Superior temporal gyrus (tissue), 1 donor: ENCODE results near the gene GPR15LG.
"Not testable (repeated sequence)": the region's sequence is repeated elsewhere in the genome, so short reads cannot be mapped to it uniquely, and the experiment has no call there.

Source experiments
- DNase-seq: peaks from one replicate; pipeline ENCODE4 v3.0.0-alpha.2; 2016; ENCODE audit errors: extremely low spot score

Gene GPR15LG

DNA sequence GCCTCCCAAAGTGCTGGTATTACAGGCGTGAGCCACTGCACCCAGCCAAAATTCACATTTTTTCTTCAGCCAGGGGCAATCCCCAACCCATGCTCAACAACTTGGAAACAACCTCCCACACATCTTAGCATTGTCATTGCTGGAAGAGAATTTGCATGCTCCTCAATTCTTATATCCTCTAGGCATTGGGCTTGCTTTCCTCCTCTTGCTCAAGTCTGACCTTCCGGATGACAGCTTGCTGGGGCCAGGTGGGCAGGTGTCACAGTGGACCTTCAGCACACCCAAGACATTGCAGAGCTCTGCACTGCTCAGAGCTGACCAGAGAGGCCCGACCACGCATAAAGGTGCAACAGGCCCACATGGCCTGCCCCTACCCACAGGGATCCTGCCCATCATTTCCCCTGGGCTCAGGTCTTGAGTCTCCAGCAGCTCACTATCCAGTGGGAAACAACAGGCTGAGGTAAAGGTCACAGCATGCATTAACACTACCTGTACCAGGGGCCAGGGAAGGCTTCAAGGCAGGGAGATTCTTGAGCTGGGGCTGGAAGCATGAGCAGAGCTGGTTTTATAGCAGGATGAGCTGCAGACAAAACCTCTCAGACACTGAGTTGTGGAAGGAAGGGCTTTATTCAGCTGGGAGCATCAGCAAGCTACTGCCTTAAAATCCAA is 6.8 kb upstream of the GPR15LG start:
- DNase-seq, result no peak

GRCh38 chr10:84167289-84167653 is 6.3 kb upstream of the GPR15LG start:
- not testable (repeated sequence) for DNase-seq

- not testable (repeated sequence) for DNase-seq
These were observed 5.2 kb upstream of the GPR15LG start for GRCh38 chr10:84168382-84168781.

DNA sequence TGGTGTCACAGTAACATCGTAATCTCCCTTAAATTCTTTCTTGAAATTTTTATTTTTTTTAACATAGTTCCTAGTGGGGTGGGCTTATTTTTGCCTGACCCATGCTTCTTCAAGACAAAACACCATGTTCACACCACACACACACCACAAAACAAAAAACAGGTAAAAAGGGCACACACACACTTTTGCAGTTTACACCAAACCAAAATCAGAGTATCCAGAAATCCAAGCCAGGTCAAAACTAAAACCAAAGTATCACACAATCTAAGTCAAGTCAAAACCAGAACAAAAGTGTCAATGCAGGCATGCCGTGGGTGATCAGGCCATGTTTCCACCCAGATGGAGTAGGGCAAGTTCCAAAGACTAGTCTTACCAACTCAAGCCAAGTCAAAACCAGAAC is 2.4 kb upstream of the GPR15LG start:
- DNase-seq, result not testable (repeated sequence)

GRCh38 chr10:84171700-84172466 is 1.7 kb upstream of the GPR15LG start:
- not testable (repeated sequence) for DNase-seq

GRCh38 chr10:84172467-84173356 is 889 bp upstream of the GPR15LG start:
- DNase-seq, result no peak

- no peak for DNase-seq
These were observed 1.8 kb downstream of the GPR15LG start for GRCh38 chr10:84175436-84175835.

DNA sequence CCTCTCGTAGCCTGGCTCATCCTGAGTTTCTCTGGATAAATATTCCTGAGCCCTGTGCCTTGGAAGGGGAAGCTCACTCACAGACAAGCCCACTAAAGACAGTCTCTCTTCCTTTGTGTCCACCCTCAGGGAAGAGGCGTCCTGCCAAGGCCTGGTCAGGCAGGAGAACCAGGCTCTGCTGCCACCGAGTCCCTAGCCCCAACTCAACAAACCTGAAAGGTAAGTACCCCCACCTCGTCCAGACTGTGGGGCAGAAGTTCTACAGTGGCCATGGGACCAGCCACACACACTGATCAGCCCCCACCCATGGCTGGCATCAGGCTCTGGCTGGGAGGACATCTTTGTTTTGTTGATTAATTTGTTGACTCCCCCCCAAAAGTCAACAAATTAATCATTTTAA is 2.8 kb downstream of the GPR15LG start:
- no peak for DNase-seq

DNA sequence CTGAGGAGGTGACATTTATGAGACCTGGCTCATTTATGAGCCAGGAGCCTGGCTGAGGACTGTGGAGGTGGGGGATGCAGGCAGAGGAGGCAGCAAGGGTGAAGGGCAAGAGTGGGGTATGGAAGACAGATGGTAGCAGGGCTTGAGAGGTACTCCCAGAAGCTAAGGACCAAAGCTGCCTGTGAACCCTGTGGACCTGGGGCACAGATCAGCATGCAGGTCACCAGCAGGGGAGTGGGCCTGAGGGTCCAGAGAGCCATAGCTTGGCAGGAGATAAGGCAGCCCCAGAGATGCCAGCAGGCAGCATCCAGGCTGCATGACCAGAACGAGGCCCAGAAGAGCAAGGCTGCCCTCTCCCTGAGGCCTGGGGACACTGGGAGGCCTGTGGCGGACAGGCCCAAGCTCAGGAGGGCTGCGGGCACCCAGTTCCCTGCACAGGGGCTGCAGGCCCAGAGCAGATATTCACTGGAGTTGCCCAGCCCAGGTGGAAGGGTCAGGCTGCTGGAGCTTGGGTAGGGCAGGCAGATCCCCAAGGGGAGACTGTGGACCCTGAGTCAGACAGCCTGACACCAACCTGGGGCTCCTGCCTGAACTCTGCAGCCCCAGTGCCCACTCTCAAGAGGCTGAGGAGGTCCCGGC is 3.4 kb downstream of the GPR15LG start:
- no peak for DNase-seq

DNA sequence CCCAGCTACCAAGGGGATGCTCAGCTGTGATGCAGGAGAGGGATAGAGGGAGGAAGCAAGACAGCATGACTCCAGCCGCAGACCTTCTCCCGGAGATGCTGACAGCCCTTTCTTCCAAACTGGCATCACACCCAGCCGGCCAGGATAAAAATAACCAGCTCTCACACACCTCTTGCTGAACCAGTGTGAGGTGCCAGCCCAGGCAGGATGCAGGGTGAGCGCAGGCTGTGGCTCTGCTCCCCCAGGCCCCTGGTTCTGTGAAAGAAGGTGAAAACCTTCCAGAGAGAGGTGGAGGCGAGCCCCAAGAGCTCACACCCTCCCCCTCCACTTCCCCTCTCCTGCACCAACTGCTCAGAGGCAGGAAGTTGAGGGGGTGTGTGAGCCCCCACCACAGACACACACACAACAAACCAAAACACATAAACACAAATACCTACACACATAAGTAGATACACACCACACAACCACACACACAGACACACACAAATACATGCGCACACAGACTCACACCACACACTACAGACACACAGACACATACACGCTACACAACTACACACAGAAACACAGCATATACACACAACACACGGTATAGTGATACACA is 4.0 kb downstream of the GPR15LG start:
- DNase-seq, result peak; percentile 26

GRCh38 chr10:84178160-84178609 is 4.6 kb downstream of the GPR15LG start:
- no peak for DNase-seq

DNA sequence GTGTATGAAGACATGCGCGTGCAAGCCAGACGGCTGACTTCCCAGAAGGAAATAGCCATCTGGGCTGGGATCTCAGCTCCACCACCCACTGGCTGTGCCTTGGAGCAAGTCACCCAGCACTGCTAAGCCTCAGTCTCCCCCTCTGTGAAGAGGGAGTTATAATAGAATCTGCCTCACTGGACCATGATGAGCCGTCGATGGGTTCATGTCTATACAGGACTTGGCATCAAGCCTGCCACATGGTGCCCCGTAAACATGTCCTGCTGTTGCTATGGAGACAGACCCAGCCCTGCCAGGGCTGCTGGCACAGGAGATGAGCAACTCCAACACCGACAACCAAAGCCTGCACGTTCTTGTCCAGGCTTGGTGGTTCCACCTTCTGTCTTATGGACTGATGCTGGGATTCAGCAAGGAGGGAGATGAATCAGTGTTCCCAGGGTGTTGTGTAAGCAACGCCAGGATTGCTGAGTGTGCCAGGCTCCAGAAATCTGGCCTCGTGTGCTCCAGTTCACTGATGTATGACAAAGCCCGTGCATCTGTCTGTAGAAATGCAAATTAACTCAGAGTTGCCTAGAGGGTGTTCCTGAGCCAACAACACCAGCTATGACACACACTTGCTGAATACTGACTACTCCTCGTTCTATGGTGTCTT is 5.6 kb downstream of the GPR15LG start:
- peak; percentile 76 for DNase-seq

DNA sequence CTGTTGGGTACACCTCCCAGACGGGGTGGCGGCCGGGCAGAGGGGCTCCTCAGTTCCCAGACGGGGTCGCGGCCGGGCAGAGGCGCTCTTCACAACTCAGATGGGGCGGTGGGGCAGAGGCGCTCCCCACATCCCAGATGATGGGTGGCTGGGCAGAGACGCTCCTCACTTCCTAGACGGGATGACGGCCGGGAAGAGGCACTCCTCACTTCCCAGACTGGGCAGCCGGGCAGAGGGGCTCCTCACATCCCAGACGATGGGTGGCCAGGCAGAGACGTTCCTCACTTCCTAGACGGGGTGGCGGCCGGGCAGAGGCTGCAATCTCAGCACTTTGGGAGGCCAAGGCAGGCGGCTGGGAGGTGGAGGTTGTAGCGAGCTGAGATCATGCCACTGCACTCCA is 6.8 kb downstream of the GPR15LG start:
- DNase-seq, result not testable (repeated sequence)

DNA sequence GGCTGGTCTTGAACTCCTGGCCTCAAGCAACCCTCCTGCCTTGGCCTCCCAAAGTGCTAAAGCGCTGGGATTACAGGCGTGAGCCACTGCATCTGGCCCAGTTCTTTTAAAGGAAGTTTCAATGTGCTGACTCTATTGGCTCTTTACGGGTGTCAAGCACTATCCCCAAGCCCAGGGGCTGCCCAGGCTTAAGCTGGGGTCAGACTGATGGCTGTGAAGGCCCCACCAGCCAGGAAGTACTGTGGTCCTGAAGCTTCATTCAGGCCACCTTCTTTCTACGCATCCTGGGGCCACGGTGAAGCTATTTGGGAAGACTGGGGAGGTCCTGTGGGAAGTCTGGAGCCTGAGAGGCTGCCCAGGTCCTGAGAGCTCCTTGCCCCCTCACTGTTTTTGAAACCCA is 8.0 kb downstream of the GPR15LG start:
- no peak for DNase-seq

DNA sequence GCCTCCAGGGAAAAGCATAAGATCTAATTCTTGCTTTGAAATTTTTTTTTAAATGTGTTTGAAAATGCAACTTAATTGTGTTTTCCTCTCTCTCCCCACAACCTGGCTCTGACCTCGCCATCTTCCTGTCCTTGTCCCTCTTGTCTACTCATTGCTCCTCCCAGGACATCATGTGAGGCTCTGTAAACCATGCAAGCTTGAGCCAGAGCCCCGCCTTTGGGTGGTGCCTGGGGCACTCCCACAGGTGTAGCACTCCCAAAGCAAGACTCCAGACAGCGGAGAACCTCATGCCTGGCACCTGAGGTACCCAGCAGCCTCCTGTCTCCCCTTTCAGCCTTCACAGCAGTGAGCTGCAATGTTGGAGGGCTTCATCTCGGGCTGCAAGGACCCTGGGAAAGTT is 10.9 kb downstream of the GPR15LG start:
- DNase-seq, result no peak

DNA sequence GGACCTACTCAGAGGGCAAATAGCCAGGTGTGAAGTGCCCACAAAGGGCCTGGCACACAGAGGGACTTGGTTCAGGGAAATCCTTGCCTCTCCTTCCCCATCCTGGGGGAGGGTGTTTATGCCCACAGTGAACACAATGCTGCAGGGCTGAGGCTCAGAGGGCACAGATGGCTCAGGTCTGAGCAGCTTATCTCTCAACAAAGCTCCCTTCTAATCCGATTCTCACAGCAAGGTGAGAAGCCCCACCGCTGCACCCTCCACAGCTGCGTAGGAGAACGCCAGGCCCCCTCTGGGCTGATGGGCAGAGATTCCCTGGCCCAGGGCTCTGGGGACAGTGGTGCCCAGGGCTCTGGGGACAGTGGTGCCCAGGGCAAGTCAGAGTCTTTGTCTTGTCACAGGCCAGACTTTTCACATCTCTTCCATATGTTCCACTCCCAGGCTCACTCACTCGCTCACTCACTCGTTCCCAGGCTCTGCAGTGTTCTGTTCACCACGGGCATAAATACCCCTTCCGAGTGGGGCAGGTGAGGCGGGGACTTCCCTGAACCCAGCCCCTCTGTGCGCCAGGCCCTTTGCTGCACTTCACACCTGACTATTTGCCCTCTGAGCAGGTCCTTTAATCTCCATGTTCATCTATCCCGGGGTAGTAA is 12.1 kb downstream of the GPR15LG start:
- DNase-seq, result no peak

DNA sequence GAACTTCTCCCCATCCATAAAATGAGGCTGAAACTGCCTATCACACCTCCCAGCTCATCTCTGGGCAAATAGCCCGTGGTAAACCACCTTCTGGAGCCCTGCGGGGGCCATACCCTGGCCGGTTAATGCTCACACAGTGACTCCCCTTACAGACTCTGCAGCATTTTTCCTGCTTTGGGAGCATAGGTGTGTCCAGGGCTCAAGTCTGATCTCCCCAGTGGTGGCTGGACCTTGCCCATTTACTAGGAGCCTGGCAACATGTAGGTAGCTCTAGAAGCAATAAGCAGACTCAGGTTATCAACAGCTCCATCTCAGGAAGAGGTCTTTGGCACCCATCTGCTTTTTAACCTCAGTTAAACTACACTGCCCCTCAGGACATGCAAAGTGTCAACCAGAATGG is 15.2 kb downstream of the GPR15LG start:
- DNase-seq, result no peak

DNA sequence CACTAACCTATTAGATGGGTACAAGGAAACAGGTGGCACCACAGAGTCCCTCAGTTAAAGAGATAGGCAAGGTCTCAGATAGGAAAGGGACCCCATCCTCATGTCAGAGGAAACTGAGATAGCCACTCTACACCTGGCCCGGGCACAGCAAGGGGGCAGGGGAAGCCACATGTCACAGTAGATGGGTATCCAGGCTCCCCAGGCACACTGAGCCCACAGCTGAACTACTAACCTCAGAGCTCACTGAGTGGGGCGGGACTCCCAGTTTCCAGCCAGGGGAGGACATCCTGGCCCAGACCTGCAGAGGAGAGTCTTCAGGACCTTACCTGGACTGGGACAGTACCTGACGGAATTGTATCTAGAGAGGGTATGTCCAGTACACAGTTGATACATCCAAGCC is 17.0 kb downstream of the GPR15LG start:
- no peak for DNase-seq

DNA sequence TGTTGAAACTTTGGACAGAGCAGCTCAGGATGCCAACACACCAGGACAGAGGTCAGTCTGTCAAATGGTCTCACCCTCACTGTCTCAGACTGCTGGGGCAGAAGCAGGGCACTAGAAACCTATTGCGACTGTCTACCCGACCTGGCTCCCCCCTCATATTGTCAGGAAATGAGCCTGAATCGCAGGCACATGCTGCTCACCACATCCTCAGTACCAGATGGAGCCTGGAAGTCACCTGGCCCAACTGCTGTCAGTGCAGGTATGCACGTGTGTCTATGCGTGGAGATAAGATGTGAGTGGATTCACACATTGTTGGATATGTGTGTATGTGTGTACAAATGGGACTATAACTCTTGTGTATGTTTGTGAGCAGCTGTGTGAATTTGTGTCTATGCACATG is 17.5 kb downstream of the GPR15LG start:
- DNase-seq, result no peak

- no peak for DNase-seq
These were observed 19.7 kb downstream of the GPR15LG start for GRCh38 chr10:84193327-84193726.
